HT-29 (cell line): ENCODE data around the gene DGAT2. TPM values are rescaled to one million over a fixed set of nuclear protein-coding genes. Genes with fewer than 3 reads are reported as not detected.

Experiments
- DNase-seq: peaks from one replicate; pipeline ENCODE4 v3.0.0-alpha.2; 2015; ENCODE audit warnings: low spot score
- total RNA-seq: library from RNA; depleted of rRNA; stranded (reverse); fragments of >200 nt; shearing (Covaris generic); gene quantifications from 2 replicates; pipeline ENCODE4 v1.2.3, GENCODE V29; 2014

DGAT2 gene
- total RNA-seq, 1 experiment from 2014 or later: 18.3 TPM

- no peak for DNase-seq
Observed at GRCh38 chr11:75778962-75779361, 10.4 kb downstream of the DGAT2 start.

- no peak for DNase-seq
Observed at GRCh38 chr11:75779960-75780359, 11.4 kb downstream of the DGAT2 start.

- DNase-seq: no peak
Observed at GRCh38 chr11:75780888-75781287, 12.3 kb downstream of the DGAT2 start.

- no peak for DNase-seq
Observed at GRCh38 chr11:75781296-75781695, 12.7 kb downstream of the DGAT2 start.

GRCh38 chr11:75781831-75782230 is 13.3 kb downstream of the DGAT2 start:
- no peak for DNase-seq

- DNase-seq: peak; percentile 20
Observed at GRCh38 chr11:75782540-75783263, 14.1 kb downstream of the DGAT2 start.

- no peak for DNase-seq
Observed at GRCh38 chr11:75783416-75784084, 15.0 kb downstream of the DGAT2 start.

GRCh38 chr11:75784085-75784478 is 15.5 kb downstream of the DGAT2 start:
- no peak for DNase-seq

GRCh38 chr11:75784506-75784905 is 15.9 kb downstream of the DGAT2 start:
- DNase-seq: no peak

GRCh38 chr11:75785187-75785586 is 16.6 kb downstream of the DGAT2 start:
- DNase-seq: no peak

- peak; percentile 90 for DNase-seq
Observed at GRCh38 chr11:75786101-75786736, 17.6 kb downstream of the DGAT2 start.

GRCh38 chr11:75789521-75789920 is 20.9 kb downstream of the DGAT2 start:
- no peak for DNase-seq

GRCh38 chr11:75790986-75791385 is 22.4 kb downstream of the DGAT2 start:
- DNase-seq: no peak

GRCh38 chr11:75792127-75792731 is 23.7 kb downstream of the DGAT2 start:
- DNase-seq: no peak

GRCh38 chr11:75792997-75793800 is 24.6 kb downstream of the DGAT2 start:
- no peak for DNase-seq

GRCh38 chr11:75793966-75794365 is 25.4 kb downstream of the DGAT2 start:
- no peak for DNase-seq

GRCh38 chr11:75795276-75796090 is 26.9 kb downstream of the DGAT2 start:
- no peak for DNase-seq

- DNase-seq: no peak
Observed at GRCh38 chr11:75796091-75796435, 27.5 kb downstream of the DGAT2 start.

- DNase-seq: no peak
Observed at GRCh38 chr11:75797116-75797515, 28.5 kb downstream of the DGAT2 start.

- DNase-seq: no peak
Observed at GRCh38 chr11:75797792-75798191, 29.2 kb downstream of the DGAT2 start.
